Mesenteric fat pad (tissue), 1 donor: ENCODE data around the gene PLIN3. TPM values are rescaled to one million over a fixed set of nuclear protein-coding genes. Genes with fewer than 3 reads are reported as not detected.
"Not testable (repeated sequence)": the region's sequence is repeated elsewhere in the genome, so short reads cannot be mapped to it uniquely, and the experiment has no call there.

Experiments
- DNase-seq: peaks from one replicate; pipeline ENCODE4 v3.0.0-alpha.2; 2020; ENCODE audit warnings: low spot score
- total RNA-seq: library from RNA; stranded (reverse); fragmentation: NEBNext Ultra II Directional; extraction: Animal tissue kit (Norgen Biotek cat#: 25700); gene quantifications from one replicate; pipeline ENCODE4 v1.2.1, GENCODE V29; 2021
- donor health status: DM: yes; HTN: yes; CAD: no.

PLIN3 gene
- total RNA-seq, 1 donor from 2014 or later: 95.7 TPM

GRCh38 chr19:4814625-4815425, 52.6 kb downstream of the PLIN3 start:
- DNase-seq: no peak

GRCh38 chr19:4811328-4812131, 55.9 kb downstream of the PLIN3 start:
- peak; percentile 94 for DNase-seq

- no peak for DNase-seq
These were observed 60.3 kb downstream of the PLIN3 start for GRCh38 chr19:4807188-4807587.

GRCh38 chr19:4806384-4806783, 61.1 kb downstream of the PLIN3 start:
- no peak for DNase-seq

- DNase-seq: not testable (repeated sequence)
These were observed 62.3 kb downstream of the PLIN3 start for GRCh38 chr19:4805140-4805539.

- no peak for DNase-seq
These were observed 63.5 kb downstream of the PLIN3 start for GRCh38 chr19:4803736-4804695.

GRCh38 chr19:4802711-4803110, 64.8 kb downstream of the PLIN3 start:
- DNase-seq: no peak

- DNase-seq: no peak
These were observed 66.3 kb downstream of the PLIN3 start for GRCh38 chr19:4801085-4801619.

GRCh38 chr19:4800591-4801081, 66.8 kb downstream of the PLIN3 start:
- DNase-seq: no peak

- no peak for DNase-seq
These were observed 72.1 kb downstream of the PLIN3 start for GRCh38 chr19:4795400-4795799.

- no peak for DNase-seq
These were observed 72.5 kb downstream of the PLIN3 start for GRCh38 chr19:4794971-4795370.

GRCh38 chr19:4793278-4793677, 74.2 kb downstream of the PLIN3 start:
- DNase-seq: not testable (repeated sequence)

GRCh38 chr19:4792866-4793195, 74.6 kb downstream of the PLIN3 start:
- not testable (repeated sequence) for DNase-seq

GRCh38 chr19:4792019-4792865, 75.2 kb downstream of the PLIN3 start:
- not testable (repeated sequence) for DNase-seq

GRCh38 chr19:4791183-4792018, 76.1 kb downstream of the PLIN3 start, which contains the start of gene FEM1A:
Gene FEM1A (plus strand): TSS chr19:4791734. CDS start chr19:4791855, 121 bp downstream.
- peak; percentile 98 for DNase-seq
